ENCODE measurements around the gene MYO1D. TPM values are rescaled to one million over a fixed set of nuclear protein-coding genes. Genes with fewer than 3 reads are reported as not detected.

The MYO1D gene
- total and polyA plus RNA-seq, 2 of the 13 experiments (the other 11 are each of a cell fraction or from before 2014, with no cell fraction given): 13.2 to 17.3 TPM

DNA sequence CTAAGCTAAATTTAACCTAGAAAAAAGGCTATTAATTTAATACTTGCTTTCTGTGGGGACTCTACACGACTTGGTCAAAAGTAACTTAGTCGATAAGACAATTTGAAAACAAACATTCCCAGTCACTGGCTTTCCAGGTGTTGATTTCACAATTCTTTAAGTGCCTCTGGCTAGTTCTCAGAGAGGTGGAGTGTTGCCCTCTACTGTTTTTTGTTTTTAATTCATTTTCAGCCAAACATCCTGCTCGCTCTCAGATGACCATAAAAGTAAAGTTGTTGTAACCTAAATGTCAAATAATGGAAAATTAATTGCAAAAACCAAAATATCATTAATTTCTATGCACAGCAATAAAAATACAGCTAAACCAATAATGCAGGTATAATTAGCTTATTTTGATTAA is 107.1 kb downstream of the MYO1D start:
- ChIA-PET POLR2A (no interaction called here), CTCF (ENCODE audit: low intra/inter-chr PET ratio, low total read pairs) (no interaction called here)
- no peak for ATAC-seq
- Histone ChIP-seq H4K20me1 (ENCODE audit: insufficient read depth, low read length) (no peaks in the 10 kb centered on the region), H3K9ac (ENCODE audit: insufficient read depth, low read depth, low read length) (no peak overlapping the region), H3K27ac (ENCODE audit: extremely low read length, insufficient read depth, low read length) (no peak overlapping the region), H3K9me3 (ENCODE audit: low read length) (no peaks in the 10 kb centered on the region), H3K27me3 (ENCODE audit: control insufficient read depth in 1 of 2, insufficient read depth in 2 of 2, low read length in 2 of 2) (no peaks in the 10 kb centered on the region), H3K4me3 (replicated peaks in 1 of 3; ENCODE audit: insufficient read depth in 1 of 3, low read depth in 2 of 3, low read length in 3 of 3) (no peak overlapping the region), H3K79me2 (ENCODE audit: insufficient read depth, low read length) (no peaks in the 10 kb centered on the region), H2AFZ (ENCODE audit: low read length) (no peak overlapping the region), H3K4me1 (ENCODE audit: insufficient read depth, low read length) (no peaks in the 10 kb centered on the region), H3K4me2 (ENCODE audit: low read depth, low read length) (no peak overlapping the region), H3K36me3 (replicated peaks in 1 of 2; ENCODE audit: control insufficient read depth in 1 of 2, insufficient read depth in 2 of 2, low read length in 2 of 2) (no peaks in the 10 kb centered on the region)
- BruUV-seq (replicated peaks): no TSS peak
- WGBS (ENCODE audit: low lambda C conversion rate): 61% methylated on average over 3 of the region's 3 CpGs
- DNase-seq (ENCODE audit: low spot score): peak; percentile 9
- intact Hi-C loops (cut with micrococcal nuclease; ENCODE audit: unreplicated experiment): no loop called here
- no peak for TF ChIP-seq ZBTB1 (CRISPR knock-in tag; IDR thresholded peaks at IDR 0.05; ENCODE audit: borderline replicate concordance)
- peak; percentile 44 for TF ChIP-seq CEBPG (CRISPR knock-in tag; IDR thresholded peaks at IDR 0.05)
- TF ChIP-seq, protein P1, sequence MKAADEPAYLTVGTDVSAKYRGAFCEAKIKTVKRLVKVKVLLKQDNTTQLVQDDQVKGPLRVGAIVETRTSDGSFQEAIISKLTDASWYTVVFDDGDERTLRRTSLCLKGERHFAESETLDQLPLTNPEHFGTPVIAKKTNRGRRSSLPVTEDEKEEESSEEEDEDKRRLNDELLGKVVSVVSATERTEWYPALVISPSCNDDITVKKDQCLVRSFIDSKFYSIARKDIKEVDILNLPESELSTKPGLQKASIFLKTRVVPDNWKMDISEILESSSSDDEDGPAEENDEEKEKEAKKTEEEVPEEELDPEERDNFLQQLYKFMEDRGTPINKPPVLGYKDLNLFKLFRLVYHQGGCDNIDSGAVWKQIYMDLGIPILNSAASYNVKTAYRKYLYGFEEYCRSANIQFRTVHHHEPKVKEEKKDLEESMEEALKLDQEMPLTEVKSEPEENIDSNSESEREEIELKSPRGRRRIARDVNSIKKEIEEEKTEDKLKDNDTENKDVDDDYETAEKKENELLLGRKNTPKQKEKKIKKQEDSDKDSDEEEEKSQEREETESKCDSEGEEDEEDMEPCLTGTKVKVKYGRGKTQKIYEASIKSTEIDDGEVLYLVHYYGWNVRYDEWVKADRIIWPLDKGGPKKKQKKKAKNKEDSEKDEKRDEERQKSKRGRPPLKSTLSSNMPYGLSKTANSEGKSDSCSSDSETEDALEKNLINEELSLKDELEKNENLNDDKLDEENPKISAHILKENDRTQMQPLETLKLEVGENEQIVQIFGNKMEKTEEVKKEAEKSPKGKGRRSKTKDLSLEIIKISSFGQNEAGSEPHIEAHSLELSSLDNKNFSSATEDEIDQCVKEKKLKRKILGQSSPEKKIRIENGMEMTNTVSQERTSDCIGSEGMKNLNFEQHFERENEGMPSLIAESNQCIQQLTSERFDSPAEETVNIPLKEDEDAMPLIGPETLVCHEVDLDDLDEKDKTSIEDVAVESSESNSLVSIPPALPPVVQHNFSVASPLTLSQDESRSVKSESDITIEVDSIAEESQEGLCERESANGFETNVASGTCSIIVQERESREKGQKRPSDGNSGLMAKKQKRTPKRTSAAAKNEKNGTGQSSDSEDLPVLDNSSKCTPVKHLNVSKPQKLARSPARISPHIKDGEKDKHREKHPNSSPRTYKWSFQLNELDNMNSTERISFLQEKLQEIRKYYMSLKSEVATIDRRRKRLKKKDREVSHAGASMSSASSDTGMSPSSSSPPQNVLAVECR (CRISPR knock-in tag; IDR thresholded peaks at IDR 0.05; ENCODE audit: borderline replicate concordance): no peak
- TF ChIP-seq, protein P2, sequence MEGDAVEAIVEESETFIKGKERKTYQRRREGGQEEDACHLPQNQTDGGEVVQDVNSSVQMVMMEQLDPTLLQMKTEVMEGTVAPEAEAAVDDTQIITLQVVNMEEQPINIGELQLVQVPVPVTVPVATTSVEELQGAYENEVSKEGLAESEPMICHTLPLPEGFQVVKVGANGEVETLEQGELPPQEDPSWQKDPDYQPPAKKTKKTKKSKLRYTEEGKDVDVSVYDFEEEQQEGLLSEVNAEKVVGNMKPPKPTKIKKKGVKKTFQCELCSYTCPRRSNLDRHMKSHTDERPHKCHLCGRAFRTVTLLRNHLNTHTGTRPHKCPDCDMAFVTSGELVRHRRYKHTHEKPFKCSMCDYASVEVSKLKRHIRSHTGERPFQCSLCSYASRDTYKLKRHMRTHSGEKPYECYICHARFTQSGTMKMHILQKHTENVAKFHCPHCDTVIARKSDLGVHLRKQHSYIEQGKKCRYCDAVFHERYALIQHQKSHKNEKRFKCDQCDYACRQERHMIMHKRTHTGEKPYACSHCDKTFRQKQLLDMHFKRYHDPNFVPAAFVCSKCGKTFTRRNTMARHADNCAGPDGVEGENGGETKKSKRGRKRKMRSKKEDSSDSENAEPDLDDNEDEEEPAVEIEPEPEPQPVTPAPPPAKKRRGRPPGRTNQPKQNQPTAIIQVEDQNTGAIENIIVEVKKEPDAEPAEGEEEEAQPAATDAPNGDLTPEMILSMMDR (CRISPR knock-in tag; IDR thresholded peaks at IDR 0.05): peak; percentile 48
- TF ChIP-seq STAG1 (CRISPR knock-in tag; IDR thresholded peaks at IDR 0.05): peak; percentile 51
- TF ChIP-seq MXD4 (CRISPR knock-in tag; IDR thresholded peaks at IDR 0.05): no peak
- TF ChIP-seq, protein P3, sequence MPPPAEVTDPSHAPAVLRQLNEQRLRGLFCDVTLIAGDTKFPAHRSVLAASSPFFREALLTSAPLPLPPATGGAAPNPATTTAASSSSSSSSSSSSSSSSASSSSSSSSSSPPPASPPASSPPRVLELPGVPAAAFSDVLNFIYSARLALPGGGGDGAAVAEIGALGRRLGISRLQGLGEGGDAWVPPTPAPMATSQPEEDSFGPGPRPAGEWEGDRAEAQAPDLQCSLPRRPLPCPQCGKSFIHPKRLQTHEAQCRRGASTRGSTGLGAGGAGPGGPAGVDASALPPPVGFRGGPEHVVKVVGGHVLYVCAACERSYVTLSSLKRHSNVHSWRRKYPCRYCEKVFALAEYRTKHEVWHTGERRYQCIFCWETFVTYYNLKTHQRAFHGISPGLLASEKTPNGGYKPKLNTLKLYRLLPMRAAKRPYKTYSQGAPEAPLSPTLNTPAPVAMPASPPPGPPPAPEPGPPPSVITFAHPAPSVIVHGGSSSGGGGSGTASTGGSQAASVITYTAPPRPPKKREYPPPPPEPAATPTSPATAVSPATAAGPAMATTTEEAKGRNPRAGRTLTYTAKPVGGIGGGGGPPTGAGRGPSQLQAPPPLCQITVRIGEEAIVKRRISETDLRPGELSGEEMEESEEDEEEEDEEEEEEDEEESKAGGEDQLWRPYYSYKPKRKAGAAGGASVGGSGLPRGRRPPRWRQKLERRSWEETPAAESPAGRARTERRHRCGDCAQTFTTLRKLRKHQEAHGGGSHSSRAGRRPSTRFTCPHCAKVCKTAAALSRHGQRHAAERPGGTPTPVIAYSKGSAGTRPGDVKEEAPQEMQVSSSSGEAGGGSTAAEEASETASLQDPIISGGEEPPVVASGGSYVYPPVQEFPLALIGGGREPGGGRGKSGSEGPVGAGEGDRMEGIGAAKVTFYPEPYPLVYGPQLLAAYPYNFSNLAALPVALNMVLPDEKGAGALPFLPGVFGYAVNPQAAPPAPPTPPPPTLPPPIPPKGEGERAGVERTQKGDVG (CRISPR knock-in tag; IDR thresholded peaks at IDR 0.05; ENCODE audit: borderline replicate concordance): no peak
- TF ChIP-seq ESRRA (CRISPR knock-in tag; IDR thresholded peaks at IDR 0.05; ENCODE audit: low read depth): no peak
- peak; percentile 43; the same call in 1 of the 2 replicates for TF ChIP-seq CEBPB (IDR thresholded peaks at IDR 0.05; ENCODE audit: borderline replicate concordance, low read depth, low read length)
- in situ Hi-C loops (cut with HindIII; ENCODE audit: extremely low pct_ligation_motif_present, low pct_unique_long_range_greater_than_20kb): no loop called here
- FAIRE-seq: peak; percentile 50

All from HepG2 (cell line).